ENCODE results near the gene NRP2. TPM values are rescaled to one million over a fixed set of nuclear protein-coding genes. Genes with fewer than 3 reads are reported as not detected.

NRP2 gene
- total and polyA plus RNA-seq, 11 donors: 2.0 to 57.5 (median 4.7) TPM

DNA sequence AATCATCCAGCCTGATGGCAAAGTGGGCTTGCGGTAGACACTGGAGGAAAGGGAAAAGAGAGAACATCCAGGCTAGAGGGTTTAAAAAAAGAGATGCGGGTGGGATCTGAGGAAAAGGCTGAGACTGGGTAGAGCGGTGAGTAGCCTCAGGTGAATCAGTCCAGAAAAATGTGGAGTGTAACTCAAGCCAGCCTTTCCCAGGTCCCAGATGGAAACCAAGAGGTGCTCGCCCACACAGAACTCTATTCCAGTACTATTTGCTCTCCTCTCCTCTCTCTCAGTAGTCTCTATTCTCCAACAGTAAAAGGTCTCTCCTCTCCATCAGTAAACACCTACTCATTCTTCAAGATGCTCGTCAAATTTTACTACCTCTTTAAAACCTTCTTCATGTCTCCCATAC, 38.3 kb upstream of the NRP2 start:
- no peak for TF ChIP-seq POLR2A (IDR thresholded peaks at IDR 0.05)
- TF ChIP-seq, protein P1, sequence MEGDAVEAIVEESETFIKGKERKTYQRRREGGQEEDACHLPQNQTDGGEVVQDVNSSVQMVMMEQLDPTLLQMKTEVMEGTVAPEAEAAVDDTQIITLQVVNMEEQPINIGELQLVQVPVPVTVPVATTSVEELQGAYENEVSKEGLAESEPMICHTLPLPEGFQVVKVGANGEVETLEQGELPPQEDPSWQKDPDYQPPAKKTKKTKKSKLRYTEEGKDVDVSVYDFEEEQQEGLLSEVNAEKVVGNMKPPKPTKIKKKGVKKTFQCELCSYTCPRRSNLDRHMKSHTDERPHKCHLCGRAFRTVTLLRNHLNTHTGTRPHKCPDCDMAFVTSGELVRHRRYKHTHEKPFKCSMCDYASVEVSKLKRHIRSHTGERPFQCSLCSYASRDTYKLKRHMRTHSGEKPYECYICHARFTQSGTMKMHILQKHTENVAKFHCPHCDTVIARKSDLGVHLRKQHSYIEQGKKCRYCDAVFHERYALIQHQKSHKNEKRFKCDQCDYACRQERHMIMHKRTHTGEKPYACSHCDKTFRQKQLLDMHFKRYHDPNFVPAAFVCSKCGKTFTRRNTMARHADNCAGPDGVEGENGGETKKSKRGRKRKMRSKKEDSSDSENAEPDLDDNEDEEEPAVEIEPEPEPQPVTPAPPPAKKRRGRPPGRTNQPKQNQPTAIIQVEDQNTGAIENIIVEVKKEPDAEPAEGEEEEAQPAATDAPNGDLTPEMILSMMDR (IDR thresholded peaks at IDR 0.05): no peak
- Histone ChIP-seq H3K9me3 (peaks cover 0 to 15% (median 0%) of the 10 kb centered on the region in 12 donors), H3K27me3 (no peaks in the 10 kb centered on the region), H3K4me3 (no peak overlapping the region), H3K27ac (no peak overlapping the region), H3K4me1 (no peaks in the 10 kb centered on the region), H3K36me3 (no peaks in the 10 kb centered on the region)
- 92 to 97% (median 96%) methylated on average over 5 of the region's 5 CpGs for WGBS, 4 donors
- intact Hi-C loops (cut with DNase I): no loop called here
- DNase-seq: no peak
- ATAC-seq: no peak

DNA sequence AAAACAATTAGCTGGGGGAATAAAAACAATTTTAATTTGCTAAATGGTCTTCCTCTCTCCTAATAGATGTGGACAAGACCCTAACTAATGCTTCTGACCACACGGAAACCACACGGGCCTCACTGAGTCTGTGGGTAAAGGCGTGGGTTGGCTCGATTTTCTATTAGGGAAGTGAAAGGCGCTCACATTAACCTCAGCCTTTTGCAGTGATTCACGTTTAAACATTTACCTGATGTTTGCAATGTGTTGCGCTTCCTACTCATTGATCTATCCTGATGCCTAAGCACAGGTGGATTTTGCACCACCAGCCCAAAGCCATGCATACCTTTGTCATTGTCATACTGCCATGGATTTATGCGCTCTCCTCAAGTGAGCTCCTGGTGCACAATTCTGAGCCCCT, 35.6 kb upstream of the NRP2 start:
- Histone ChIP-seq H3K4me3 (no peak overlapping the region), H3K27ac (no peak overlapping the region), H3K4me1 (no peaks in the 10 kb centered on the region), H3K9me3 (no peaks in the 10 kb centered on the region), H3K27me3 (no peaks in the 10 kb centered on the region), H3K36me3 (no peaks in the 10 kb centered on the region)
- intact Hi-C loops (cut with DNase I): no loop called here
- ATAC-seq: no peak
- WGBS, 4 donors: 87 to 92% (median 89%) methylated on average over 8 of the region's 8 CpGs
- no peak for DNase-seq
- TF ChIP-seq, protein P1 (IDR thresholded peaks at IDR 0.05): no peak
- TF ChIP-seq POLR2A (IDR thresholded peaks at IDR 0.05): no peak

DNA sequence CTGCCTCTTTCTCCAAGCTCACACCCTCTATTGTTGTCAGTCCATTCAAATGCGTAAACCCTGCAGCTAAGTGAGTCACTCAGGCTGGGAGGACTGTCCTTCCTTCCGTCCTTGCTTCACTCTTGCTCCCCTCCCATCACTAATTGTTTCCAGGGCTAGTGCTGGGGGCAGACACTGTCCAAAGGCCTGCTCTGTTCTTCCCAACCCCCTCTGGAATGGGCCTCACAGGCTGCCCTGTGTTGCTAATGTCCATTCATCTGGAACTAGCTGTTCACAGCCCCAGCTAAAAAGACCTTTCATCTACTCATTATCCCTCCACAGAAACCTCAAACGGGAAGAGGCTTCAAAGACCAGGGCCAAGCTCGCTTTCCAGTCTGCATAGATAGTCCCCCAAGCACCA, 31.9 kb upstream of the NRP2 start:
- Histone ChIP-seq H3K27ac (no peak overlapping the region), H3K9me3 (no peaks in the 10 kb centered on the region), H3K36me3 (no peaks in the 10 kb centered on the region), H3K4me1 (no peaks in the 10 kb centered on the region), H3K4me3 (no peak overlapping the region), H3K27me3 (no peaks in the 10 kb centered on the region)
- ATAC-seq: peak in 3 of 4 donors; percentile 53 to 87 (median 64)
- 68 to 76% (median 73%) methylated on average over 4 of the region's 4 CpGs for WGBS, 4 donors
- intact Hi-C loops (cut with DNase I): no loop called here
- DNase-seq: peak in 1 of 5 donors; percentile 41
- no peak for TF ChIP-seq POLR2A (IDR thresholded peaks at IDR 0.05)
- TF ChIP-seq, protein P1 (IDR thresholded peaks at IDR 0.05): no peak

DNA sequence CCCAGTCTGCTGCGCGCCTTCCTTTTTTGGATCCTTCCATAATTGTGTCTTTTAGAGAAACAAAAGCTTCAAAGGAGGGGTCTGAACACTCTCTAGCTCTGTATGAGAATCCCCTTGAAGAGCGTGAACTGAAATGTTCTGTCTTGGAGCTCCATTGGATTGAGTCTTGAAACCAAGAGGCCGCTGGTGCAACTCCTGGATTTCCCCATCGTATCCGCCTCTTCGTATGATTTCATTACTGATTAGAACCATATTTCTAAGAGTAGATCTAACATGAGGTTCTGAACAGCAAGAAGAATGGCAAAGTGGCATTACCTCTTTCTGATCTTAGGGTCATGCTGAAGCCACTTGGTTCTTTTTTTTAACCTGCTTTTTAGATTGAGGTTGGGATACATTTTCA, 31.4 kb upstream of the NRP2 start:
- H3K36me3 ChIP-seq: no peaks in the 10 kb centered on the region
- no peak overlapping the region for H3K27ac ChIP-seq
- H3K4me1 ChIP-seq: no peaks in the 10 kb centered on the region
- no peak overlapping the region for H3K4me3 ChIP-seq
- no peaks in the 10 kb centered on the region for H3K27me3 ChIP-seq
- intact Hi-C loops (cut with DNase I): no loop called here
- ATAC-seq (no peak), DNase-seq (no peak)
- TF ChIP-seq, protein P1 (IDR thresholded peaks at IDR 0.05): no peak
- no peak for TF ChIP-seq POLR2A (IDR thresholded peaks at IDR 0.05)
- WGBS, 4 donors: 95 to 99% (median 99%) methylated on average over 7 of the region's 7 CpGs
- H3K9me3 ChIP-seq: no peaks in the 10 kb centered on the region
